Natural killer cell (primary cell): ENCODE data around the gene TMCO4. TPM values are rescaled to one million over a fixed set of nuclear protein-coding genes. Genes with fewer than 3 reads are reported as not detected.

Source experiments
- ATAC-seq, 3 donors: fragments of 150-1000 bp in 2 of 3; fragments of 200-7000 bp in 1 of 3; cut with Tn5 transposase; 1 replicate in 1 of 3; 2 replicates in 2 of 3; pipeline ENCODE4 v1.10.0; 2021; ENCODE audit warnings: mild to moderate bottlenecking in 2 of 3, moderate library complexity in 2 of 3
- DNase-seq, 2 donors: peaks; one replicate each; pipeline versions ENCODE4 v3.0.0 to v3.0.0-alpha.2; 2013 to 2021; ENCODE audit warnings: mixed read lengths in 1 of 2
- H3K27ac ChIP-seq: one replicate; pipeline ENCODE4 v1.5.1; 2013; ENCODE audit warnings: mild to moderate bottlenecking, low read length
- H3K27me3 ChIP-seq: one replicate; pipeline ENCODE4 v1.6.1; 2013; ENCODE audit warnings: low read length; ENCODE audit not compliant: control insufficient read depth, insufficient read depth
- H3K36me3 ChIP-seq: one replicate; pipeline ENCODE4 v1.6.1; 2013; ENCODE audit warnings: low read length; ENCODE audit not compliant: control insufficient read depth, insufficient read depth
- H3K4me1 ChIP-seq: one replicate; pipeline ENCODE4 v1.6.1; 2013; ENCODE audit warnings: low read length; ENCODE audit not compliant: control insufficient read depth, insufficient read depth
- H3K4me3 ChIP-seq: one replicate; pipeline ENCODE4 v1.5.1; 2013; ENCODE audit warnings: low read length
- H3K9me3 ChIP-seq: one replicate; pipeline ENCODE4 v1.6.1; 2013; ENCODE audit warnings: low read length; ENCODE audit not compliant: control insufficient read depth, insufficient read depth
- H3K27ac Mint-ChIP-seq, 2 donors: one replicate each; pipeline ENCODE4 v1.8.0; 2022; ENCODE audit warnings: mild to moderate bottlenecking in 2 of 2, mixed read lengths in 2 of 2, moderate library complexity in 1 of 2
- H3K27me3 Mint-ChIP-seq, 2 donors: one replicate each; pipeline ENCODE4 v1.8.0; 2022; ENCODE audit warnings: low read depth in 2 of 2, mixed read lengths in 2 of 2
- H3K36me3 Mint-ChIP-seq: one replicate; pipeline ENCODE4 v1.8.0; 2022; ENCODE audit warnings: mixed read lengths
- H3K4me1 Mint-ChIP-seq, 2 donors: one replicate each; pipeline ENCODE4 v1.8.0; 2022; ENCODE audit warnings: mixed read lengths in 2 of 2
- H3K4me3 Mint-ChIP-seq: one replicate; pipeline ENCODE4 v1.8.0; 2022; ENCODE audit warnings: mild to moderate bottlenecking, moderate library complexity, mixed read lengths
- H3K9me3 Mint-ChIP-seq, 2 donors: one replicate each; pipeline ENCODE4 v1.8.0; 2022; ENCODE audit warnings: mixed read lengths in 2 of 2
- CTCF ChIP-seq: fragments of 200-600 bp; IDR thresholded peaks from one replicate; pipeline ENCODE4 v1.8.0; 2022; ENCODE audit warnings: antibody characterized with exemption
- WGBS: methylation state at CpG from one replicate; pipeline ENCODE4 v1.1.7; 2013; ENCODE audit warnings: missing lambda C conversion rate; ENCODE audit not compliant: insufficient coverage; 5-methylcytosine and 5-hydroxymethylcytosine counted together
- intact Hi-C: fragments of 100-400 bp; cut with micrococcal nuclease; formaldehyde crosslinking; loops from one replicate; pipeline ENCODE4 v1.14.2; 2022
- total RNA-seq, 4 donors: library from RNA; stranded (reverse); fragments of 120-200 nt in 1 of 4; gene quantifications; one replicate each; pipeline versions ENCODE4 v1.2.3 to v1.2.4, GENCODE V29; 2013 to 2022

Gene TMCO4
- total RNA-seq, 3 donors from 2014 or later (not counting 1 experiment from before 2014, with no cell fraction given): 14.2 to 21.5 (median 18.3) TPM

DNA sequence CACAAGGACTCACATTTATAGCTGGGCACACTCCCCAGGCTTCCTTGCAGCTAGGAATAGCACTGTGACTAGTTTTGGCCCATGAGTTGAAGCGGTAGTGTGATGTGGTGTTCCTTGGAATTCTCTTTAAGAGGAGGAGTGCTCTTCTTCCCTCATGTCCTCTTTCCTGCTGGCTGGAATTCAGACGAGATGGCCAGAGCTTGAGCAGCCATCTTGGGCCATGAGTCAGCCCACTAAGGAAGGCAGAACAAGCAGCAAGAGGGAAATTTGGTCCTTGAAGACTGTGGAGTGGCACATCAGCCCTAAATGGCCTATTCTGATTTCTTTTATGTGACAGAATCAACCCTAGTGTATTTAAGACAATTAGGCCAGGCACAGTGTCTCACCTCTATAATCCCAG, 115.0 kb downstream of the TMCO4 start:
- H3K4me3 ChIP-seq: no peak overlapping the region
- H3K9me3 Mint-ChIP-seq: no peaks in the 10 kb centered on the region
- no peaks in the 10 kb centered on the region for H3K9me3 ChIP-seq
- H3K4me1 ChIP-seq: peaks cover 28% of the 10 kb centered on the region
- TF ChIP-seq CTCF: no peak
- no peaks in the 10 kb centered on the region for H3K27me3 Mint-ChIP-seq
- ATAC-seq: no peak
- H3K4me3 Mint-ChIP-seq: no peak overlapping the region
- no peak overlapping the region for H3K27ac ChIP-seq
- H3K36me3 Mint-ChIP-seq: no peaks in the 10 kb centered on the region
- no peak for DNase-seq
- peaks cover 24 to 26% of the 10 kb centered on the region in 2 donors for H3K4me1 Mint-ChIP-seq
- H3K36me3 ChIP-seq: peaks cover 2% of the 10 kb centered on the region
- intact Hi-C loops: no loop called here
- 97% methylated on average over 2 of the region's 2 CpGs for WGBS
- H3K27me3 ChIP-seq: no peaks in the 10 kb centered on the region
- no peak overlapping the region for H3K27ac Mint-ChIP-seq

DNA sequence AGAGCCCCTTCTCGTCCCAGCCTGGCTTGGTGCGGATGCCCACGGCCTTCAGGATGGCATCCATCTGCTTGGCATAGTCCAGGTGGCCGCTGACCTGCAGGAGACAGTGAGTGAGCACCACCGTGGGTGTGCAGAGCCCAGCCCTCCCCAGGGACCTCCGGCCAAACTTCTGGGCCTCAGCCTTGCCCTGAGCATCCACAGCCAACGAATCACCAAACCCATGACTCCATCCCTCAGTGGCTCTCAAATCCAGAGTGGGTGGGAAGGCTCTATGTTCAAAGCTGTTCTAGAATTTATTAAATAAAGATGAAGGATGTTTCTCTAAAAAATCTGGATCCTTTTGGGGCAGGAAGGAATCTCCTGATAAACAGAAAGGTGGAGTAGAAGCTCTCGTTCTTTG, 116.4 kb downstream of the TMCO4 start:
- DNase-seq (no peak), ATAC-seq (no peak)
- H3K27me3 Mint-ChIP-seq: no peaks in the 10 kb centered on the region
- H3K36me3 Mint-ChIP-seq: no peaks in the 10 kb centered on the region
- peaks cover 2% of the 10 kb centered on the region for H3K36me3 ChIP-seq
- peaks cover 11 to 12% of the 10 kb centered on the region in 2 donors for H3K4me1 Mint-ChIP-seq
- TF ChIP-seq CTCF: no peak
- no peak overlapping the region for H3K27ac ChIP-seq
- H3K4me3 ChIP-seq: no peak overlapping the region
- H3K4me3 Mint-ChIP-seq: no peak overlapping the region
- no peak overlapping the region for H3K27ac Mint-ChIP-seq
- no peaks in the 10 kb centered on the region for H3K9me3 Mint-ChIP-seq
- peaks cover 15% of the 10 kb centered on the region for H3K4me1 ChIP-seq
- intact Hi-C loops: no loop called here
- WGBS: 93% methylated on average over 6 of the region's 8 CpGs
- H3K9me3 ChIP-seq: no peaks in the 10 kb centered on the region
- no peaks in the 10 kb centered on the region for H3K27me3 ChIP-seq

DNA sequence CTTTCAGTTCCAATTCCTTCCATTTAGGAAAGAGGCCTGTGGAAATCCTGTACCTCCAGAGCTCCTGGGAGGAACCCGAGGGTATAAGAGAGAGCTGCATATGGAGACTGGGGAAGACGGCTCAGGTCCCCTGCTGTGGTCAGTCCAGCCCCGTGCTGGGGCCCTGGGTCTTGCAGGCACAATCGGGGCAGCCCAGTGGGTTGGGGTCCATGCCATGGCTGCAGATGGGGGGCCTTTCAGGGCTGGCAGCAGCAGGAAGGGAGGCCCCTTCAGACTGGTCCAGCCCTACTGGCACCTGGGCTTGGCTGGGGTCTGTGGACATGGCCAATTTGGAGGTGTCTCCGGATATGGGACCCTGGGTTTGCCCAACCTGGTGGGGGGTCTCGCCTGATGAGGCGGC, 116.8 kb downstream of the TMCO4 start:
- Histone ChIP-seq H3K27me3 (no peaks in the 10 kb centered on the region), H3K36me3 (peaks cover 2% of the 10 kb centered on the region), H3K9me3 (no peaks in the 10 kb centered on the region), H3K4me3 (no peak overlapping the region), H3K27ac (no peak overlapping the region), H3K4me1 (peaks cover 11% of the 10 kb centered on the region)
- ATAC-seq (peak in 1 of 3 donors; percentile 18), DNase-seq (no peak)
- TF ChIP-seq CTCF: no peak
- 97% methylated on average over 7 of the region's 7 CpGs for WGBS
- Mint-ChIP-seq H3K9me3 (no peaks in the 10 kb centered on the region), H3K27ac (no peak overlapping the region), H3K27me3 (no peaks in the 10 kb centered on the region), H3K4me3 (no peak overlapping the region), H3K4me1 (peaks cover 7 to 8% of the 10 kb centered on the region in 2 donors), H3K36me3 (no peaks in the 10 kb centered on the region)
- intact Hi-C loops: no loop called here

DNA sequence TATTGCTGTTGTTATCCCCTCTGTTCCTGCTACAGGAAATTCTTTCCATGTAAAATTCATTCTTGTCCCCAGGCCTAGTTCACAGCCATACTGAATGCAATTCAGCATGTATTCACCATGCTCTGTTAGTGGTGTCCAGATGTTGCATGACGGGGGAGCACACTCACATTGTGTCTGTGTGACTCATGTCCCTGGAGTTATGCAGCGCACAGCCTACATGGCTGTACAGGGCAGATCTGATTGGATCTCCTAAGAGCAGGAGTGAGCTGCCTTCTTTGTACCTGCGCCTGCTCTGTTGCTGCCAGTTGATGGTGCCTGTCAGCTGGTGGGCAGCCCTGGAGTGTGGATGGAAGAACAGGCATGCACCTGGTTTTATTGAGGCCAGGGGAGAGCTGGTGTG, 117.5 kb downstream of the TMCO4 start:
- no peak overlapping the region for H3K27ac Mint-ChIP-seq
- peaks cover under 1% of the 10 kb centered on the region for H3K36me3 ChIP-seq
- no peaks in the 10 kb centered on the region for H3K27me3 Mint-ChIP-seq
- H3K36me3 Mint-ChIP-seq: no peaks in the 10 kb centered on the region
- WGBS: 93% methylated on average over 3 of the region's 3 CpGs
- H3K4me3 ChIP-seq: no peak overlapping the region
- ATAC-seq: no peak
- no peak overlapping the region for H3K4me3 Mint-ChIP-seq
- H3K4me1 ChIP-seq: peaks cover 4% of the 10 kb centered on the region
- no peaks in the 10 kb centered on the region for H3K27me3 ChIP-seq
- TF ChIP-seq CTCF: no peak
- intact Hi-C loops: no loop called here
- no peak overlapping the region for H3K27ac ChIP-seq
- no peaks in the 10 kb centered on the region for H3K9me3 ChIP-seq
- H3K4me1 Mint-ChIP-seq: peaks cover under 1 to 2% of the 10 kb centered on the region in 2 donors
- no peak for DNase-seq
- H3K9me3 Mint-ChIP-seq: no peaks in the 10 kb centered on the region
